ENCODE data around the gene NTNG1.

Gene NTNG1

DNA sequence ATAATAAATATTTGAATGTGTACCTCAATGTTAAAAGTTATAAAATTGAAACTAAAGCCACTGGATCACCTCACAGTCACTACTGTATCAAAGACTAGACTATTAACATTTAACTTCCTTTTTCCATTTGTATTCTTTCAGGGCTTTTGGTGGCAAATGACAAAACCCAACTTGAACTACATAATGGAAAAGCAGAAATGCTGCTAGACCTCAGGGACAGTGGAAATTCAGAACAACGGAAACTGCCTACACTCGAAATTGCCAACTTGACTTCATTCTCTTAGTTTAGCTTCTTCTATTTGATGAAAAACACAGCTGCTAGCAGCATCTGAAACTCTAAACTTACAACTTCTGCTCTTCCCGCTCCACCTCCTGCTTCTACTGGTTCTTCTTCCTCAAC is 34.9 kb upstream of the NTNG1 start:
- DNase-seq (ENCODE audit: low read depth), result no peak
- TF ChIP-seq CTCF (conservative IDR thresholded peaks at IDR 0.05; ENCODE audit: low read depth, low read length), result no peak
- no peak overlapping the region for H3K4me3 ChIP-seq (ENCODE audit: low read length)

DNA sequence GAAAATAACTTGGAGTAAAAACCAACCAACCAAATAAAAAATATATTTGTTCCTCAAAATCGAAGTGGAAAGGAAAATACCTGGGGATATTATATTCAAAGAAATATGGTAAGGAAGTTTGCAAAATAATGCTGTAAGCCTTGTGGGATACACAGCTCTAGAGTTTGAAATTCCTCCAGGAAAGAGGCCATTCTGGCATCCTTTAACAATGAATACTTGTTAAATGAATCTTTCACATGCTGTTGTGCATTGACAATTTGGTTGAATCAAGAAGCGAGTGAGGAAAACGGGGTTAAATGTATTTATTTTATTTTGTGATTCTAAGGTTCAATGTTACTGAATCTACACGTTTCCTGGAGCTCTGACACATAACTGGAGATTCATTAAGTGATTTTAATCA is 30.5 kb upstream of the NTNG1 start:
- no peak overlapping the region for H3K4me3 ChIP-seq (ENCODE audit: low read length)
- no peak for DNase-seq (ENCODE audit: low read depth)
- no peak for TF ChIP-seq CTCF (conservative IDR thresholded peaks at IDR 0.05; ENCODE audit: low read depth, low read length)

DNA sequence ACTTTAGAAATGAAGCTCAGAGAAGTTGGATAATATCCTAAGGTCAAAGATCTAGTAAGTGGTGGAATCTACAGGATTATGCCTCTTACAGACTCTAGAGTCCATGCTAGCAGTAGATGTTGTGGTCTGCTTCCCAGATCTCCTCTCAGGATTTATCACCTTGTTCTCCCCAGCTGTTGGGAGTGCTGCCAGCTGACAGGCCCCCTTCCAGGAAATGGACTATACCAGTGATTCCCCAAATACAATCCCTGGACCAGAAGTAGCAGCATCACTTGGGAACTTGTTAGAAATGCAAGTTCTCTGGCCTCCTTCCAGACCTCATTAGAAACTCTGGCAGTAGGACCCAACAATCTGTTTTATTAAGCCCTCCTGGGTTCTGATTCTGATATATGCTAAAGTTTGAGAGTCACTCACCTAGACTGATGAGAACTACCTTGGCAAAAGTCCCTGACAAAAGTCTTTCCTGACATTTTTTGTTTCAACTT is 24.5 kb upstream of the NTNG1 start:
- no peak for TF ChIP-seq CTCF (conservative IDR thresholded peaks at IDR 0.05; ENCODE audit: low read depth, low read length)
- no peak for DNase-seq (ENCODE audit: low read depth)
- H3K4me3 ChIP-seq (ENCODE audit: low read length), result no peak overlapping the region

DNA sequence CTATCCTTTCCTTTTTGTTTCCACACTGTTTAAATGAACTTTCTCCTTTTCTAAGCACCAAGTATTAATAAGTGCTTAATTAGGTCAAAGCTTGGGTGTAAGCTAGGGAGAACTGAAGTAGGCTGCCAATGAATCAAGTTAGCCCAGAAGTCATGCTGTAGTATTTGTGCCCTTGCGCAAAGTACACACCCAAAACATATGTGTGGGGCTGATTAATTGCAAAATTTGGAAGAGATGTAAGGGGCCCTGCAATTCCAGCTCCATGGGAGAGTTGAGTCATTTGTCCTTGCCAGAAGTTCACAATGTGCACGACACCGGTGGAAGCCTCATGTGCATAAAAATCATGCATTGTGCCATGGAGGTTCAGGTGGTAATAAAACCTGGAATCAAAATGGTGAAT is 18.6 kb upstream of the NTNG1 start:
- no peak overlapping the region for H3K4me3 ChIP-seq (ENCODE audit: low read length)
- no peak for DNase-seq (ENCODE audit: low read depth)
- no peak for TF ChIP-seq CTCF (conservative IDR thresholded peaks at IDR 0.05; ENCODE audit: low read depth, low read length)

GRCh38 chr1:107123741-107124140 is 17.1 kb upstream of the NTNG1 start:
- no peak overlapping the region for H3K4me3 ChIP-seq (ENCODE audit: low read length)
- no peak for TF ChIP-seq CTCF (conservative IDR thresholded peaks at IDR 0.05; ENCODE audit: low read depth, low read length)
- no peak for DNase-seq (ENCODE audit: low read depth)

DNA sequence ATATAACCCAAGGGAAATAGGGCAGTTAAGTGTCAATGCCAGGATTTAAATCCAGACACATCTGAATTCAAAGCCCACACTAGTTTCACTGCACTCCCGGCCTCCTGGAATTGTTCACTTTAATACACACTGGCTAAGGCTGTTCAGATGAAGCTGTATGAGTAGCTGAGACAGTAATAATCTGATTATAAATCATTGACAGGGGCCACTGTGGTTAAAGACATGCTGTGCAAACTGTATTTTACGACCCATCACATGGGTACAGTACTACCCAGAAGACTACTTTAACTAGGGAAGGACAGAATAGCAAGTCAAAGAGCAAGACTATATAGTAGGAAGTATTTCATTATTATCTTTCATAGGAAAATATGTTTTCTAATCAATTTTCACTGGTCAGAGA is 16.1 kb upstream of the NTNG1 start:
- TF ChIP-seq CTCF (conservative IDR thresholded peaks at IDR 0.05; ENCODE audit: low read depth, low read length), result no peak
- H3K4me3 ChIP-seq (ENCODE audit: low read length), result no peak overlapping the region
- DNase-seq (ENCODE audit: low read depth), result no peak

DNA sequence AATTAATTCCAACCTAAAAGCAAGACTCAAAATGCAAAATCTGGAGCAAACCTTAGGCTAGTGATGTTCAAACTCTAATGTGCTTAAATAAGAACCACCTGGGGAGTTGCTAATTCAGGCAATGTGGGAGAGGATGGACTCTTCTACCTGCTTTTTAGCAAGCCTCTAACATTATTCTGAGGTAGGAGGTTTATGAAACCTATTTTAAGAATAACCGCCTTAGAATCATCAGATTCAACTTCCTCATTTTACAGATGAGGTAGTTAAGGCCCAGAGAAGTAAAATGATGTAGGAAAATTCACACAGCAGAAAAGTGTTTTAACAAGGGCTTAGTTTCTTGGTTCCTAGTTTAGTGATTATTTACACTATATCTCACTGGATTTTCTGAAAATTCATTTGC is 8.6 kb upstream of the NTNG1 start:
- no peak for TF ChIP-seq CTCF (conservative IDR thresholded peaks at IDR 0.05; ENCODE audit: low read depth, low read length)
- DNase-seq (ENCODE audit: low read depth), result no peak
- H3K4me3 ChIP-seq (ENCODE audit: low read length), result no peak overlapping the region

Data from retinal pigment epithelial cell (primary cell).